Superior temporal gyrus (tissue), 1 donor: ENCODE data around the gene SVEP1.

Experiments
- DNase-seq: peaks from one replicate; pipeline ENCODE4 v3.0.0-alpha.2; 2016; ENCODE audit errors: extremely low spot score

SVEP1 gene

GRCh38 chr9:110320651-110321445 is 258.7 kb downstream of the SVEP1 start:
- DNase-seq = no peak

- DNase-seq = no peak
Measured at GRCh38 chr9:110319781-110320492, 259.6 kb downstream of the SVEP1 start.

GRCh38 chr9:110317911-110318310 is 261.6 kb downstream of the SVEP1 start:
- DNase-seq = no peak

GRCh38 chr9:110316261-110317075 is 263.1 kb downstream of the SVEP1 start:
- no peak for DNase-seq
